H9 (cell line): ENCODE data around the gene CCM2L. TPM values are rescaled to one million over a fixed set of nuclear protein-coding genes. Genes with fewer than 3 reads are reported as not detected.

ENCODE experiments used
- DNase-seq: peaks from one replicate; pipeline ENCODE4 v3.0.0-alpha.2; 2017
- H2AFZ ChIP-seq: one replicate; pipeline ENCODE4 v1.6.1; 2013; ENCODE audit warnings: mild to moderate bottlenecking, low read length, control low read depth, moderate library complexity
- H2AK5ac ChIP-seq: 2 replicates; pipeline ENCODE4 v1.6.1; 2013; ENCODE audit warnings: low read length, control low read depth, mixed read lengths; ENCODE audit not compliant: insufficient read length
- H2BK120ac ChIP-seq: one replicate; pipeline ENCODE4 v1.6.1; 2013; ENCODE audit warnings: low read depth, mild to moderate bottlenecking, low read length, control low read depth, inconsistent platforms; ENCODE audit not compliant: poor library complexity, severe bottlenecking
- H2BK12ac ChIP-seq: 2 replicates; pipeline ENCODE4 v1.6.1; 2013; ENCODE audit warnings: low read length, control low read depth, mixed read lengths, low read depth; ENCODE audit not compliant: insufficient read length
- H2BK15ac ChIP-seq: 2 replicates; pipeline ENCODE4 v1.6.1; 2013; ENCODE audit warnings: low read depth, low read length, control low read depth
- H2BK20ac ChIP-seq: one replicate; pipeline ENCODE4 v1.6.1; 2013; ENCODE audit warnings: low read depth, mild to moderate bottlenecking, low read length, control low read depth, inconsistent platforms; ENCODE audit not compliant: poor library complexity, severe bottlenecking
- H2BK5ac ChIP-seq: 2 replicates; pipeline ENCODE4 v1.6.1; 2013; ENCODE audit warnings: low read length, control low read depth, mixed read lengths; ENCODE audit not compliant: insufficient read length
- H3K14ac ChIP-seq: 2 replicates; pipeline ENCODE4 v1.6.1; 2013; ENCODE audit warnings: low read length, control low read depth; ENCODE audit not compliant: insufficient read depth
- H3K18ac ChIP-seq: 2 replicates; pipeline ENCODE4 v1.6.1; 2013; ENCODE audit warnings: low read depth, mild to moderate bottlenecking, mixed read lengths, low read length, control low read depth; ENCODE audit not compliant: insufficient read length
- H3K23ac ChIP-seq: 2 replicates; pipeline ENCODE4 v1.6.1; 2013; ENCODE audit warnings: low read length, control low read depth, mixed read lengths, low read depth; ENCODE audit not compliant: insufficient read length
- H3K23me2 ChIP-seq: 2 replicates; pipeline ENCODE4 v1.6.1; 2013; ENCODE audit warnings: low read depth, mild to moderate bottlenecking, mixed read lengths, low read length, control low read depth; ENCODE audit not compliant: insufficient read length, poor library complexity, severe bottlenecking
- H3K27ac ChIP-seq: 2 replicates; pipeline ENCODE4 v1.5.1; 2013; ENCODE audit warnings: low read length, control low read depth, mixed read lengths, low read depth; ENCODE audit not compliant: insufficient read length
- H3K27me3 ChIP-seq: 2 replicates; pipeline ENCODE4 v1.6.1; 2013; ENCODE audit warnings: low read length, control low read depth, inconsistent platforms; ENCODE audit not compliant: insufficient read depth
- H3K4ac ChIP-seq: 2 replicates; pipeline ENCODE4 v1.6.1; 2013; ENCODE audit warnings: low read depth, mild to moderate bottlenecking, control low read depth, inconsistent platforms, low read length, moderate library complexity
- H3K4me1 ChIP-seq: 2 replicates; pipeline ENCODE4 v1.6.1; 2013; ENCODE audit warnings: low read length, control low read depth, inconsistent platforms; ENCODE audit not compliant: insufficient read depth
- H3K4me2 ChIP-seq: 2 replicates; pipeline ENCODE4 v1.6.1; 2013; ENCODE audit warnings: low read length, control low read depth, mixed read lengths; ENCODE audit not compliant: insufficient read length, insufficient read depth
- H3K56ac ChIP-seq: 2 replicates; pipeline ENCODE4 v1.6.1; 2013; ENCODE audit warnings: low read depth, mild to moderate bottlenecking, mixed read lengths, low read length, control low read depth; ENCODE audit not compliant: insufficient read length
- H3K79me1 ChIP-seq: 2 replicates; pipeline ENCODE4 v1.6.1; 2013; ENCODE audit warnings: low read depth, mild to moderate bottlenecking, moderate library complexity, low read length, control low read depth, inconsistent platforms; ENCODE audit not compliant: insufficient read depth, poor library complexity, severe bottlenecking
- H3K79me2 ChIP-seq: 2 replicates; pipeline ENCODE4 v1.6.1; 2013; ENCODE audit warnings: low read length, control low read depth, inconsistent platforms; ENCODE audit not compliant: insufficient read depth
- H3K9ac ChIP-seq: 2 replicates; pipeline ENCODE4 v1.6.1; 2013; ENCODE audit warnings: low read length, control low read depth, mixed read lengths; ENCODE audit not compliant: insufficient read length; ENCODE audit errors: extremely low read depth
- H3K9me3 ChIP-seq: one replicate; pipeline ENCODE4 v1.6.1; 2013; ENCODE audit warnings: low read depth, low read length, inconsistent platforms; ENCODE audit not compliant: control insufficient read depth
- H3T11ph ChIP-seq: one replicate; pipeline ENCODE4 v1.6.1; 2013; ENCODE audit warnings: mild to moderate bottlenecking, low read length, control low read depth, inconsistent platforms
- H4K20me1 ChIP-seq: one replicate; pipeline ENCODE4 v1.6.1; 2013; ENCODE audit not compliant: control insufficient read depth, insufficient read length, insufficient read depth
- H4K5ac ChIP-seq: 2 replicates; pipeline ENCODE4 v1.6.1; 2013; ENCODE audit warnings: low read depth, mild to moderate bottlenecking, mixed read lengths, low read length, control low read depth; ENCODE audit not compliant: insufficient read length
- H4K8ac ChIP-seq: replicated peaks from 2 replicates; pipeline ENCODE4 v1.6.1; 2013; ENCODE audit warnings: low read length, control low read depth, mixed read lengths, low read depth; ENCODE audit not compliant: insufficient read length
- H4K91ac ChIP-seq: 2 replicates; pipeline ENCODE4 v1.6.1; 2013; ENCODE audit warnings: low read depth, mild to moderate bottlenecking, moderate library complexity, mixed read lengths, low read length, control low read depth; ENCODE audit not compliant: insufficient read length
- H3K27ac Mint-ChIP-seq, 3 experiments: 2 replicates in 2 of 3; 3 replicates in 1 of 3; pipeline ENCODE4 v1.8.0; 2020 to 2021; ENCODE audit warnings: mixed read lengths in 3 of 3, mild to moderate bottlenecking in 1 of 3, moderate library complexity in 1 of 3
- H3K27me3 Mint-ChIP-seq: 2 replicates; pipeline ENCODE4 v1.8.0; 2021; ENCODE audit warnings: low read depth, mild to moderate bottlenecking, moderate library complexity, mixed read lengths
- H3K36me3 Mint-ChIP-seq, 3 experiments: 2 replicates in 2 of 3; 3 replicates in 1 of 3; pipeline ENCODE4 v1.8.0; 2020 to 2021; ENCODE audit warnings: low read depth in 3 of 3, mixed read lengths in 3 of 3; ENCODE audit not compliant: insufficient read depth in 1 of 3
- H3K4me1 Mint-ChIP-seq, 2 experiments: 2 replicates each; pipeline ENCODE4 v1.8.0; 2020; ENCODE audit warnings: mixed read lengths in 2 of 2
- H3K4me3 Mint-ChIP-seq, 2 experiments: 2 replicates in 1 of 2; 3 replicates in 1 of 2; pipeline ENCODE4 v1.8.0; 2020 to 2021; ENCODE audit warnings: mild to moderate bottlenecking in 2 of 2, mixed read lengths in 2 of 2, moderate library complexity in 1 of 2
- H3K9me3 Mint-ChIP-seq, 2 experiments: 2 replicates in 1 of 2; 3 replicates in 1 of 2; pipeline ENCODE4 v1.8.0; 2020; ENCODE audit warnings: mild to moderate bottlenecking in 2 of 2, mixed read lengths in 2 of 2, moderate library complexity in 1 of 2
- WGBS: extraction: QIAGEN DNeasy Blood & Tissue Kit; methylation state at CpG from one replicate; pipeline ENCODE4 v1.1.7; 2013; ENCODE audit warnings: missing lambda C conversion rate, low lambda C conversion rate, mixed read lengths; ENCODE audit not compliant: insufficient read length; ENCODE audit errors: extremely low coverage; 5-methylcytosine and 5-hydroxymethylcytosine counted together
- total RNA-seq: library from RNA; stranded (reverse); gene quantifications from 2 replicates; pipeline ENCODE4 v1.2.1, GENCODE V29; 2021
- TF ChIP-seq, protein P1 (sequence below): fragments of 200-600 bp; sonication (generic); conservative IDR thresholded peaks from 3 replicates; pipeline ENCODE4 v1.8.0; 2021; ENCODE audit warnings: antibody characterized with exemption, mild to moderate bottlenecking

The CCM2L gene
- total RNA-seq, 1 experiment from 2014 or later: 4.6 TPM

DNA sequence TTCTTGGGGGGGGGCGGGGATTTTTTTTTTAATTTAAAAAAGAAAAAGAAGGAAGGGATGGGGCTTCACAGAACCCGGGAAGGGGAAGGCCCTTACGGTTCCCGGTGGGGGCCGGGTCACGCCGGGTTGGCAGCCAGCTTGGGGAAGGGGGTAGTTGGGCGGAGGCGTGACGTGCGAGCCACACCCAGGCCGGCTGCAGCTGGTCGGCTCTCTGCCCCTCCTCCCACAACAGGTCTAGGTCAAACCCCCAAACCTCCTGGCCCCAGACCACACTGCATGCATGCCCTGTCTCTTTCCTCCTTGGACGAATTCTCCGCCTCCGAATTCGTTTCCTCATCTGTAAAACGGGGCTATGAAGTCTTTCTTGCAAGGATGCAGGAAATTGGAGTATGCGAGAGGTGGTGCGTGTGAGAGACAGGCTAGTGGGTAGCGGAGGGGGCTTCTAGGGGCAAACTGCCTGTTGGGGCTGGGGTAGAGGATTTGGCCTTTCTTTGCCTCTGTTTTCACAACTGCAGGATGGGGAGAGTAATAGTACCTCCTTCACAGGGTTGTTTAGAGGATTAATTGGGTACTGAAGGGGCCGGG lies 42.6 kb downstream of the CCM2L start:
- H4K91ac ChIP-seq: no peak overlapping the region
- TF ChIP-seq, protein P1, sequence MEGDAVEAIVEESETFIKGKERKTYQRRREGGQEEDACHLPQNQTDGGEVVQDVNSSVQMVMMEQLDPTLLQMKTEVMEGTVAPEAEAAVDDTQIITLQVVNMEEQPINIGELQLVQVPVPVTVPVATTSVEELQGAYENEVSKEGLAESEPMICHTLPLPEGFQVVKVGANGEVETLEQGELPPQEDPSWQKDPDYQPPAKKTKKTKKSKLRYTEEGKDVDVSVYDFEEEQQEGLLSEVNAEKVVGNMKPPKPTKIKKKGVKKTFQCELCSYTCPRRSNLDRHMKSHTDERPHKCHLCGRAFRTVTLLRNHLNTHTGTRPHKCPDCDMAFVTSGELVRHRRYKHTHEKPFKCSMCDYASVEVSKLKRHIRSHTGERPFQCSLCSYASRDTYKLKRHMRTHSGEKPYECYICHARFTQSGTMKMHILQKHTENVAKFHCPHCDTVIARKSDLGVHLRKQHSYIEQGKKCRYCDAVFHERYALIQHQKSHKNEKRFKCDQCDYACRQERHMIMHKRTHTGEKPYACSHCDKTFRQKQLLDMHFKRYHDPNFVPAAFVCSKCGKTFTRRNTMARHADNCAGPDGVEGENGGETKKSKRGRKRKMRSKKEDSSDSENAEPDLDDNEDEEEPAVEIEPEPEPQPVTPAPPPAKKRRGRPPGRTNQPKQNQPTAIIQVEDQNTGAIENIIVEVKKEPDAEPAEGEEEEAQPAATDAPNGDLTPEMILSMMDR: no peak
- no peak overlapping the region for H3T11ph ChIP-seq
- no peak overlapping the region for H3K56ac ChIP-seq
- H4K5ac ChIP-seq: no peak overlapping the region
- H3K23me2 ChIP-seq: peaks cover 20% of the 10 kb centered on the region
- H3K27ac Mint-ChIP-seq: no peak overlapping the region
- H3K27ac ChIP-seq: no peak overlapping the region
- H3K4me1 ChIP-seq: no peaks in the 10 kb centered on the region
- peaks cover 12% of the 10 kb centered on the region; the same call in 1 of the 2 replicates for H3K27me3 ChIP-seq
- no peaks in the 10 kb centered on the region; a peak in 1 of 7 replicates for H3K36me3 Mint-ChIP-seq
- H4K8ac ChIP-seq: no peak overlapping the region
- H2AFZ ChIP-seq: no peak overlapping the region
- no peak overlapping the region for H3K9ac ChIP-seq
- no peak overlapping the region for H2BK12ac ChIP-seq
- no peaks in the 10 kb centered on the region for H3K9me3 ChIP-seq
- DNase-seq: peak; percentile 77
- WGBS: no CpG with 5 or more reads among the region's 22 CpGs
- no peaks in the 10 kb centered on the region for H3K9me3 Mint-ChIP-seq
- H2BK120ac ChIP-seq: no peak overlapping the region
- H3K4me2 ChIP-seq: peak overlapping the region; percentile 66
- H2BK15ac ChIP-seq: no peak overlapping the region
- H4K20me1 ChIP-seq: no peaks in the 10 kb centered on the region
- H2AK5ac ChIP-seq: no peak overlapping the region
- no peaks in the 10 kb centered on the region for H3K79me2 ChIP-seq
- no peak overlapping the region for H2BK5ac ChIP-seq
- peaks cover 17 to 19% of the 10 kb centered on the region in 2 experiments for H3K4me1 Mint-ChIP-seq
- no peak overlapping the region for H3K23ac ChIP-seq
- H2BK20ac ChIP-seq: no peak overlapping the region
- peak overlapping the region; percentile 68 to 88 for H3K4me3 Mint-ChIP-seq
- no peak overlapping the region for H3K14ac ChIP-seq
- H3K4ac ChIP-seq: no peak overlapping the region
- H3K79me1 ChIP-seq: no peaks in the 10 kb centered on the region
- no peak overlapping the region for H3K18ac ChIP-seq
- peaks cover 81% of the 10 kb centered on the region for H3K27me3 Mint-ChIP-seq
